ENCODE results near the gene DHH. TPM values are rescaled to one million over a fixed set of nuclear protein-coding genes. Genes with fewer than 3 reads are reported as not detected.

DHH gene
- total and polyA plus RNA-seq, 9 of the 15 experiments (the other 6 are each of a cell fraction or from before 2014, with no cell fraction given), result 0.07 to 2.6 (median 0.54) TPM

- TF ChIP-seq ZBTB33 (CRISPR knock-in tag; IDR thresholded peaks at IDR 0.05), result no peak
- TF ChIP-seq TAF7 (tag; IDR thresholded peaks at IDR 0.05), result 0 out of 2 replicates have a peak, but pooled peaks have one; percentile 23
- no peak for TF ChIP-seq TEAD1 (CRISPR knock-in tag; IDR thresholded peaks at IDR 0.05)
- no peak for TF ChIP-seq TCF3 (CRISPR knock-in tag; IDR thresholded peaks at IDR 0.05)
- TF ChIP-seq CTCFL (IDR thresholded peaks at IDR 0.05; ENCODE audit: borderline replicate concordance, insufficient read depth, low read depth, low read length, poor library complexity, severe bottlenecking), result no peak
- TF ChIP-seq IFI16 (CRISPR knock-in tag; IDR thresholded peaks at IDR 0.05), result no peak
- TF ChIP-seq SOX6 (IDR thresholded peaks at IDR 0.05), result peak; percentile 57; the same call in 1 of the 2 replicates
- no peak for TF ChIP-seq MXD1 (CRISPR knock-in tag; IDR thresholded peaks at IDR 0.05; ENCODE audit: borderline replicate concordance, poor library complexity, severe bottlenecking)
- TF ChIP-seq MYC (IDR thresholded peaks at IDR 0.05; ENCODE audit: low read depth, low read length), result no peak
- no peak for TF ChIP-seq MYC (CRISPR knock-in tag; IDR thresholded peaks at IDR 0.05; ENCODE audit: borderline replicate concordance, low read depth)
- TF ChIP-seq ZNF699 (CRISPR knock-in tag; IDR thresholded peaks at IDR 0.05; ENCODE audit: insufficient replicate concordance), result no peak
- TF ChIP-seq SMARCA4 (IDR thresholded peaks at IDR 0.05), result no peak
- no peak for TF ChIP-seq PCBP1 (IDR thresholded peaks at IDR 0.05; ENCODE audit: low read depth, low read length, poor library complexity, severe bottlenecking)
- peak in 1 of 2 experiments; percentile 18; a peak in 1 of 4 replicates for TF ChIP-seq RCOR1 (IDR thresholded peaks at IDR 0.05; ENCODE audit: borderline replicate concordance in 1 of 2, low read depth in 2 of 2, low read length in 2 of 2)
- TF ChIP-seq C11orf30 (IDR thresholded peaks at IDR 0.05; ENCODE audit: low read depth), result no peak
- TF ChIP-seq ZBTB49 (CRISPR knock-in tag; IDR thresholded peaks at IDR 0.05; ENCODE audit: borderline replicate concordance), result no peak
- no peak for TF ChIP-seq RAD21 (CRISPR knock-in tag; conservative IDR thresholded peaks at IDR 0.05 in 1 of 2, IDR thresholded peaks at IDR 0.05 in 1 of 2)
- no peak for TF ChIP-seq KDM5B (IDR thresholded peaks at IDR 0.05; ENCODE audit: insufficient replicate concordance, low read depth, low read length)
- TF ChIP-seq POLR2AphosphoS2 (IDR thresholded peaks at IDR 0.05; ENCODE audit: low read length), result no peak
- peak; percentile 67; the same call in 1 of the 2 replicates for TF ChIP-seq SPI1 (IDR thresholded peaks at IDR 0.05; ENCODE audit: borderline replicate concordance, low read depth, low read length)
- no peak for TF ChIP-seq ETS2 (tag; IDR thresholded peaks at IDR 0.05; ENCODE audit: borderline replicate concordance, poor library complexity, severe bottlenecking)
Measured at GRCh38 chr12:49138587-49138986, 44.0 kb upstream of the DHH start (continued).
